Lower leg skin (tissue), 4 donors: ENCODE data around the gene FDPS. TPM values are rescaled to one million over a fixed set of nuclear protein-coding genes. Genes with fewer than 3 reads are reported as not detected.

Source experiments
- DNase-seq, 2 donors: peaks; one replicate each; pipeline ENCODE4 v3.0.0-alpha.2; 2019; ENCODE audit warnings: low spot score in 2 of 2
- H3K4me3 ChIP-seq: fragments of 200-600 bp; sonication (generic); 2 replicates; pipeline ENCODE4 v1.5.1; 2017; ENCODE audit warnings: mild to moderate bottlenecking, low read depth; ENCODE audit not compliant: poor library complexity, severe bottlenecking
- CTCF ChIP-seq, 3 donors: fragments of 450-650 bp; IDR thresholded peaks; one replicate each; pipeline ENCODE4 v1.5.1; 2016; ENCODE audit warnings: antibody characterized with exemption in 3 of 3, mild to moderate bottlenecking in 3 of 3, moderate library complexity in 2 of 3
- POLR2A ChIP-seq, 2 donors: fragments of 450-650 bp; IDR thresholded peaks; one replicate each; pipeline ENCODE4 v1.6.1; 2016 to 2017; ENCODE audit warnings: antibody characterized with exemption in 2 of 2, mild to moderate bottlenecking in 1 of 2, moderate library complexity in 1 of 2
- WGBS, 2 donors: methylation state at CpG; one replicate each; pipeline ENCODE4 v1.1.5; 2018; 5-methylcytosine and 5-hydroxymethylcytosine counted together
- intact Hi-C: fragments of 100-400 bp; cut with DNase I; formaldehyde crosslinking; loops from one replicate; pipeline ENCODE4 v1.15.0; 2023; ENCODE audit warnings: low total_unique reads
- total RNA-seq, 4 donors: library from RNA; depleted of rRNA; stranded (reverse); fragments of >200 nt; gene quantifications; one replicate each; pipeline ENCODE4 v1.1.0, GENCODE V29; 2016

The FDPS gene
- total RNA-seq, 4 donors from 2014 or later, result 98.5 to 185 (median 141) TPM

GRCh38 chr1:155293086-155293749 lies 15.4 kb upstream of the FDPS start:
- DNase-seq, result no peak
- WGBS, 2 donors, result 87 to 90% methylated on average over 17 of the region's 17 CpGs
- H3K4me3 ChIP-seq, result no peak overlapping the region

GRCh38 chr1:155294520-155295182 lies 14.0 kb upstream of the FDPS start:
- no peak overlapping the region for H3K4me3 ChIP-seq
- intact Hi-C loops, result no loop called here
- WGBS, 2 donors, result 48 to 62% methylated on average over 44 to 46 of the region's 46 CpGs
- DNase-seq, result no peak
- TF ChIP-seq POLR2A (IDR thresholded peaks at IDR 0.05) (no peak), CTCF (IDR thresholded peaks at IDR 0.05) (no peak)

More at GRCh38 chr1:155293086-155293749, 15.4 kb upstream of the FDPS start:
- intact Hi-C loops, result no loop called here
- TF ChIP-seq POLR2A (IDR thresholded peaks at IDR 0.05) (no peak), CTCF (IDR thresholded peaks at IDR 0.05) (no peak)

GRCh38 chr1:155295183-155295941 lies 13.3 kb upstream of the FDPS start:
- 9 to 12% methylated on average over 34 to 40 of the region's 47 CpGs for WGBS, 2 donors
- no peak for TF ChIP-seq CTCF (IDR thresholded peaks at IDR 0.05)
- no peak for TF ChIP-seq POLR2A (IDR thresholded peaks at IDR 0.05)
- DNase-seq, result no peak
- intact Hi-C loops, result no loop called here
- no peak overlapping the region for H3K4me3 ChIP-seq

GRCh38 chr1:155295942-155296267 lies 12.8 kb upstream of the FDPS start:
- 57 to 68% methylated on average over 4 to 7 of the region's 7 CpGs for WGBS, 2 donors
- DNase-seq, result no peak
- TF ChIP-seq CTCF (IDR thresholded peaks at IDR 0.05) (no peak), POLR2A (IDR thresholded peaks at IDR 0.05) (no peak)
- intact Hi-C loops, result no loop called here
- no peak overlapping the region for H3K4me3 ChIP-seq

GRCh38 chr1:155296661-155297060 lies 12.0 kb upstream of the FDPS start:
- 87 to 90% methylated on average over 3 of the region's 3 CpGs for WGBS, 2 donors
- TF ChIP-seq POLR2A (IDR thresholded peaks at IDR 0.05) (no peak), CTCF (IDR thresholded peaks at IDR 0.05) (no peak)
- no peak overlapping the region for H3K4me3 ChIP-seq
- intact Hi-C loops, result no loop called here
- DNase-seq, result no peak
